ENCODE data around the gene UVRAG.

DNA sequence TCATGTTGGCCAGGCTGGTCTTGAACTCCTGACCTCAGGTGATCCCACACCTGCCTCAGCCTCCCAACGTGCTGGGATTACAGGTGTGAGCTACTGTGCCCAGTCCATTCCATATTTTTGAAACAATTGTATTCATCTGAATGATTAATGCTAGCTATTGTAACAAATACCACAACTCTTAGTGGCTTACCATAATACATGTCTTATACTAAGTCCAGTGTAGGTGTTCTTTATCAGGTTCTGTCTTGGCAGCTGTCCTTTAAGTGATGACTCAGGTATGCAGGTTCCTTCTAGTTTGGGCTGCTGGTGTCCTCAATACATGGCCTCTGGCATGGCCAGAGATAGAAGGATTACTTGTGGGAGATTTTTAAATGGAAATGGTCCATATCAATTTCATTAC is 39.0 kb downstream of the UVRAG start:
- TF ChIP-seq, protein P1, sequence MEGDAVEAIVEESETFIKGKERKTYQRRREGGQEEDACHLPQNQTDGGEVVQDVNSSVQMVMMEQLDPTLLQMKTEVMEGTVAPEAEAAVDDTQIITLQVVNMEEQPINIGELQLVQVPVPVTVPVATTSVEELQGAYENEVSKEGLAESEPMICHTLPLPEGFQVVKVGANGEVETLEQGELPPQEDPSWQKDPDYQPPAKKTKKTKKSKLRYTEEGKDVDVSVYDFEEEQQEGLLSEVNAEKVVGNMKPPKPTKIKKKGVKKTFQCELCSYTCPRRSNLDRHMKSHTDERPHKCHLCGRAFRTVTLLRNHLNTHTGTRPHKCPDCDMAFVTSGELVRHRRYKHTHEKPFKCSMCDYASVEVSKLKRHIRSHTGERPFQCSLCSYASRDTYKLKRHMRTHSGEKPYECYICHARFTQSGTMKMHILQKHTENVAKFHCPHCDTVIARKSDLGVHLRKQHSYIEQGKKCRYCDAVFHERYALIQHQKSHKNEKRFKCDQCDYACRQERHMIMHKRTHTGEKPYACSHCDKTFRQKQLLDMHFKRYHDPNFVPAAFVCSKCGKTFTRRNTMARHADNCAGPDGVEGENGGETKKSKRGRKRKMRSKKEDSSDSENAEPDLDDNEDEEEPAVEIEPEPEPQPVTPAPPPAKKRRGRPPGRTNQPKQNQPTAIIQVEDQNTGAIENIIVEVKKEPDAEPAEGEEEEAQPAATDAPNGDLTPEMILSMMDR (IDR thresholded peaks at IDR 0.05; ENCODE audit: insufficient read depth, low read length) = no peak
- TF ChIP-seq, protein P2, sequence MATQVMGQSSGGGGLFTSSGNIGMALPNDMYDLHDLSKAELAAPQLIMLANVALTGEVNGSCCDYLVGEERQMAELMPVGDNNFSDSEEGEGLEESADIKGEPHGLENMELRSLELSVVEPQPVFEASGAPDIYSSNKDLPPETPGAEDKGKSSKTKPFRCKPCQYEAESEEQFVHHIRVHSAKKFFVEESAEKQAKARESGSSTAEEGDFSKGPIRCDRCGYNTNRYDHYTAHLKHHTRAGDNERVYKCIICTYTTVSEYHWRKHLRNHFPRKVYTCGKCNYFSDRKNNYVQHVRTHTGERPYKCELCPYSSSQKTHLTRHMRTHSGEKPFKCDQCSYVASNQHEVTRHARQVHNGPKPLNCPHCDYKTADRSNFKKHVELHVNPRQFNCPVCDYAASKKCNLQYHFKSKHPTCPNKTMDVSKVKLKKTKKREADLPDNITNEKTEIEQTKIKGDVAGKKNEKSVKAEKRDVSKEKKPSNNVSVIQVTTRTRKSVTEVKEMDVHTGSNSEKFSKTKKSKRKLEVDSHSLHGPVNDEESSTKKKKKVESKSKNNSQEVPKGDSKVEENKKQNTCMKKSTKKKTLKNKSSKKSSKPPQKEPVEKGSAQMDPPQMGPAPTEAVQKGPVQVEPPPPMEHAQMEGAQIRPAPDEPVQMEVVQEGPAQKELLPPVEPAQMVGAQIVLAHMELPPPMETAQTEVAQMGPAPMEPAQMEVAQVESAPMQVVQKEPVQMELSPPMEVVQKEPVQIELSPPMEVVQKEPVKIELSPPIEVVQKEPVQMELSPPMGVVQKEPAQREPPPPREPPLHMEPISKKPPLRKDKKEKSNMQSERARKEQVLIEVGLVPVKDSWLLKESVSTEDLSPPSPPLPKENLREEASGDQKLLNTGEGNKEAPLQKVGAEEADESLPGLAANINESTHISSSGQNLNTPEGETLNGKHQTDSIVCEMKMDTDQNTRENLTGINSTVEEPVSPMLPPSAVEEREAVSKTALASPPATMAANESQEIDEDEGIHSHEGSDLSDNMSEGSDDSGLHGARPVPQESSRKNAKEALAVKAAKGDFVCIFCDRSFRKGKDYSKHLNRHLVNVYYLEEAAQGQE (IDR thresholded peaks at IDR 0.05; ENCODE audit: insufficient replicate concordance, low read depth) = no peak
- no peak for TF ChIP-seq POLR2AphosphoS5 (IDR thresholded peaks at IDR 0.05; ENCODE audit: low read depth)
- TF ChIP-seq GABPA (IDR thresholded peaks at IDR 0.05; ENCODE audit: low read depth) = no peak
- no peak for TF ChIP-seq SPI1 (IDR thresholded peaks at IDR 0.05; ENCODE audit: borderline replicate concordance, low read depth)

Data from HL-60 (cell line).